AG09319 (cell line): ENCODE data around the gene FGA.
A peak's percentile ranks its signal among the peaks of the same experiment; 100 is the strongest.

Experiments used
- DNase-seq: peaks from one replicate; pipeline ENCODE4 v3.0.0-alpha.2; 2010; ENCODE audit warnings: low read depth; ENCODE audit errors: extremely low read depth
- CTCF ChIP-seq: IDR thresholded peaks from 2 replicates; pipeline ENCODE4 v1.5.1; 2011; ENCODE audit warnings: low read depth, mild to moderate bottlenecking, inconsistent platforms, low read length, moderate library complexity

Gene FGA

GRCh38 chr4:154623436-154623835 lies 32.9 kb upstream of the FGA start:
- no peak for TF ChIP-seq CTCF
- DNase-seq, result no peak

GRCh38 chr4:154622598-154622997 lies 32.1 kb upstream of the FGA start:
- DNase-seq, result no peak
- peak; percentile 29 for TF ChIP-seq CTCF

- no peak for DNase-seq
- no peak for TF ChIP-seq CTCF
These were observed 29.6 kb upstream of the FGA start for GRCh38 chr4:154620111-154620510.

- peak; percentile 76 for TF ChIP-seq CTCF
- peak; percentile 4 for DNase-seq
These were observed 28.3 kb upstream of the FGA start for GRCh38 chr4:154618708-154619315.

- no peak for DNase-seq
- TF ChIP-seq CTCF, result no peak
These were observed 27.3 kb upstream of the FGA start for GRCh38 chr4:154617820-154618317.

GRCh38 chr4:154616731-154617130 lies 26.2 kb upstream of the FGA start:
- no peak for DNase-seq
- no peak for TF ChIP-seq CTCF

GRCh38 chr4:154616287-154616686 lies 25.7 kb upstream of the FGA start:
- TF ChIP-seq CTCF, result no peak
- DNase-seq, result no peak
